ENCODE measurements around the gene NKX1-1.
"Not testable (repeated sequence)": the region's sequence is repeated elsewhere in the genome, so short reads cannot be mapped to it uniquely, and the experiment has no call there.

The NKX1-1 gene

DNA sequence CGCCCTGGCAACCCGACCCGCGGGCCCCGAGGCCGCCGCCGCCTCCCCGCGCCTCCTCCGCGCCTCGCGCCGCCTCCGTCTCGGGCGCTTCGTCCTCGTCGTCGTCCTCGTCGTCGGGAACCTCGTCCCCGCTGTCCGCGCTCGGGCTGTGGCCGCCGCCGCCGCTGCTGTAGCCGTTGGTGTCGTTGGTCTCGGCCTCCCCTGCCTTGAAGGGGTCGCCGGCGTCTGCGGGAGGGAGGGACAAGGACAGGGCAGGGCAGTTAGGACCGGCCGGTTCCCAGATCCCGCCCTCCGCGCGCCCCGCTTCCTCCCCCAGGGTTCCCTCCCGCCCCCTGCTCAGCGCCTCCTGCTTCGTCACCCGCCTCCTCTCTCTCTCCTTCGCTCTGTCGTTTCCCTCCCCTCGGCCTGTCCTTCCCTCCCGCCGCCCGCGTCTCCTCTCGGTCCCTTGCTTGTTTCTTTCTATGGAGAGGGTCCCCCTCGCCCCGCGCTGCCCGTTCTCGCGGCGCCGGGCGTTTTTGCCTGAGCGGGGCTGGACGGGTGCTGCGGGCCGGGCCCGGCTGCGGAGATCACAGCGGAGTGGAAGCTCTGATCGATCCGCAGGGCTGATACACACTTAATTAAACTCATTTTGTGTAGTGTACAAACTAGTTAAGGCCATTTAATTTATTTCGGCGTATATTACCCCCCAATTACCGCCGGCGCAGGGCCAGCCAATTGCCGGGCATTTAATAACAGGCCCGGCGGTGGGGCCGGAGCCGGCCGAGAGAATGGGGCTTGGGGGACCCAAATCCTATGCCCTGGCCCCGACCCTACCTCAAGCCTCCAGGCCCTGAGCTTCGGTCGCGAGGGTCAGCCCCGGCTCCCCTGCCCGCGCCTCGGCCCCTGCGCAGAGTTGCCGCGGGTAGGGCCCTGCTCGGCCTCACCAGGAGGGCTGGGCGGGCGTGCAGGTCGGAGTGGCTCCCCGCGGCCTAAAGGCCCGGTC is 2.4 kb downstream of the NKX1-1 start:
- DNase-seq = peak; percentile 57

DNA sequence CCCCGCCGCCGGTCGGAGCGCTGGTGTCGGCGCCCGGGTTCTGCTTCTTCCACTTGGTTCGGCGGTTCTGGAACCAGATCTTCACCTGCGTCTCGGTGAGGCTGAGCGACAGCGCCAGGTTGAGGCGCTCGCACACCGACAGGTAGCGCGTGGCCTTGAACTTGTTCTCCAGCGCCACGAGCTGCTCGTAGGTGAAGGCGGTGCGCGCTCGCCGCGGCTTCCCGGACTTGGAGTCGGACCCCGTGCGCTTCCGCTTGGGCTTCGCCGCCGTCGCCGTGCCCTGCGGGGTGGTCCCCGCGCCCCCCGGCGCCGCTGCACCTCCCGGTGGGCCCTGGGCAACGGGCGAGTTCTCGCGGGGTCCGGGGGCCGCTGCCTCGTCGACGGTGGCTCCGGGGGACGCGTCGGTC is 3.1 kb downstream of the NKX1-1 start:
- DNase-seq = peak; percentile 52

DNA sequence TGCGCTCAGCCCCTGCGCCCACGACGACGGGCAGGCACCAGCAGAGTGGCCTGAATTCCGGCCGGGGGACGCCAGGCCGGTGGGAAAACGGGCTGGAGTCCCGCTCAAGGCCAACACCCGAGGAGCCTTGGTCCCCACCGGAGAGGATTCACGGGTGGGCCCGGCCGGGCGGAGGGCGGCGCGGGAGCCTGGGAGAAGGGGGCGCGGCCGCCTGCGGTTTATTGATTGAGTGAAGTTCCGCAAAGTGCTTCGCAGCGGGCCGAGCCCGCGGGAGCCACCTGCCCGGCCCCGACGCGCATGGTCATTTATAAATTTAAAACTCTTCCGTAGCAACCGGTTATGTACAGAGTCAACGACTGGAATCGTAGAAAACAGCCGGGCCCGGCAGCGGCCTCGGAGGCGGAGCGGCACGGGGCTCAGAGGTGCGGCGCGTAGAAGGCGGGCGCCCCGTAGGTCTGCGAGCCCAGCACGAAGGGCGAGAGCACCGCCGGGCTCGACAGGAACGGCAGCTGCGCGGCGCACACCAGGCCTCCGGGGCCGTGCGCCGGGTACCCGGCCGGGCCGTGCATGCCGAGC is 3.6 kb downstream of the NKX1-1 start:
- DNase-seq = peak; percentile 53

DNA sequence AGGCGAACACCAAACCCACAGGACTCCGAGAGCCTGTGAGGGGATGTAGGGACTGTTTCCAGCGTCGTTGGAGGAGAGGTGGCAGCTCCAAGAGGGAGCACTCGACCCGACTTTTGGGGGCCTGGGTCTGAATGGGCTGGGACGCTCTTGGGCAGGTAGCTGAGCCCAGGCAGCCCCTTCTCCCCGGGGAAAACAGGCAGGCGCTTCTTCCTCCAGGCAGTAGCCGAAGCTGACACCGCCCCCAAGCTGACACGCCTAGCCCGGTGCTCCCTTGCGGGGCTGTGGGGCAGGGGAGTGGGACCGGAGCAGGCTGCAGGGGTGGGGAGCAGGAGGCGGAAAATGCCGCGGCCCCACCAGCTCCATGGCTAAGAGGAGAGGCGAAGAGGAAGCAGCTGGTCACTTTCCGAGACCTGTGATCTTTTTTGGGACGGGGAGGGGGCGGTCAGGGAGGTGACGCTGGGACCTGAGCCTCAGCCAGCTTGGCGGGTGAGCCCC is 4.2 kb downstream of the NKX1-1 start:
- DNase-seq = peak; percentile 48

DNA sequence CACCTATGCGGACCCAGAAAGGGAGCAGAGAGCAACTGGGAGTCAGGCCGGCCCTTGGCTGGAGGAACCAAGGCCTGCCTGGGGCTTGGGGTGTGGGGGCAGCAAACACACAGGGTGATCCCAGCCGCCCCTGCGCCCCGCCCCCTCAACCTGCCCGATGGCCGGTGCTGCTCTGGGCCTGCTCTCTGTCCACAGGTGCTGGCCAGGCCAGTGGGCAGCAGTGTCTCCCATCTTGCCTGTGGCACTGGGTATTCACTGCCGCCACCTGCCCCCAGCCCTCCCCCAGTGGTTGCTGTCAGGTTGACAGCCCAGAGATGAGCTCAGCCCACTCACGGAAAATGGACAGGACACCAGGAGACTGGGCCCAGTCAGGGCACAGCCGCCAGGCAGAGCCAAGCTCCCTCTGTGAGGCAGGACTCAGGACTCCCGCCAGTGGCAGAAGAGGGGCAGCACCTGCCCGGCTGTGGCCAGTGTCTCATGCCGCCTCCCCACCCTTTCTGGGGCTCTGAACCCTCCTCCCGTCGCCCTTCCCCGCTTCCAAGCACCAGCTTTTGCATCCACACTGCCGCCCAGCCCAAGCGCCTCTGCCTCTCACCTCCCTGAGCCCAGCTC is 4.7 kb downstream of the NKX1-1 start:
- peak; percentile 51 for DNase-seq

DNA sequence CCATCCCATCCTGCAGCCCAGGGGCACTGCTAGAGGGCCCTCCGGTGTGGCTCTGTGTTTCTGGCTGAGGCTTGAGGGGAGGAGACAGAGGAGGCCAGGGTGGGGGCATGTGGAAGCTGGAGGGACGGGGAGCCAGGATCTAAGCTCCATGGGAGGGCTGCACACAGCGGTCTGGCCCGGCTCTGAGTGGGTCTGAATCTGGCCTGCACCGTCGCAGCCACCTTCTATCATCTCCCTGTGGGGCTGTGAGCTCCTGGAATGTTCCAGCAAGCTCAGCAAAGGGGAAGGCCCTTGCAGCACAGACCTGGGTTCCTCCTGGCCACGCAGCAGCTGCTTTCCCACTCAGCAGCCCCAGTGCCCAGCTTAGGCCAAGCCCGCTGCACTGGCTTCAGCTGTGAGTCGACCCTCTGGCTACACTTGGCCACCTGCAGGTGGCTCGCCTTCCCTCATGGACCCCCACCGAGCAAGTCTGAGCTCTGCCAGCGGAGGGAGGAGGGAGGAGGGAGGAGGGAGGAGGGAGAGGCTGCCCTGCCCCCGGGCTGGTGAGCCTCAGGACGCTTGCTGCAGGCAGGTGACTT is 5.3 kb downstream of the NKX1-1 start:
- peak; percentile 45 for DNase-seq

DNA sequence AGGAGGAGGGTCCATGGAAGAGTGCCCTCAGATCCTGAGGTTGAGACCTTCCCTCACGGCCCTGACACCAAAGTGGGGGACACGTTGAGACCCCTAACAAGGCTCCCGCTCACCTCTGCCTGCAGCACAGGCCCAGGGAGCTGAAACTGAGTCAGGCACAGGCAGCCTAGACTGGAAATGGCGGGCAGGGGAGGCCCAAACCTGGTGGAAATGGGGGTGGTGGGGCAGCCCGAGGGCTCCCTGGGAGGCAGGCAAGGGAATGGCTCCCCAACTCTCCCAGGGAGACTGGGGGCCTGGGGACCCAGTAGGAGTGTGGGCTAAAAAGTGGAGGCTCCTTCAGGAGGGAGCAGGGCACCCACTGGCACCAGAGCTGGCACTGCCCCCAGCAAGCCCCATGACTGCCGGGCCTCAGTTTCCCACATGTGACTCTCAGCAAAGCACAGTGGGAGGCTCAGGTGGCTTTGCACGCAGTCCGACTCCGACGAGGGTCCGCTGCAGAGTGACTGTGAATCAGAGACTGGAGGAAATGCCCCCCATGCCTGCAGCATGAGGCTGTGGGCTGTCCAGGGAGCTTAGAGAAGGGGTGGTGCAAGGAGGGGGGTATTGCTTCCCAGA is 5.9 kb downstream of the NKX1-1 start:
- DNase-seq = peak; percentile 44

DNA sequence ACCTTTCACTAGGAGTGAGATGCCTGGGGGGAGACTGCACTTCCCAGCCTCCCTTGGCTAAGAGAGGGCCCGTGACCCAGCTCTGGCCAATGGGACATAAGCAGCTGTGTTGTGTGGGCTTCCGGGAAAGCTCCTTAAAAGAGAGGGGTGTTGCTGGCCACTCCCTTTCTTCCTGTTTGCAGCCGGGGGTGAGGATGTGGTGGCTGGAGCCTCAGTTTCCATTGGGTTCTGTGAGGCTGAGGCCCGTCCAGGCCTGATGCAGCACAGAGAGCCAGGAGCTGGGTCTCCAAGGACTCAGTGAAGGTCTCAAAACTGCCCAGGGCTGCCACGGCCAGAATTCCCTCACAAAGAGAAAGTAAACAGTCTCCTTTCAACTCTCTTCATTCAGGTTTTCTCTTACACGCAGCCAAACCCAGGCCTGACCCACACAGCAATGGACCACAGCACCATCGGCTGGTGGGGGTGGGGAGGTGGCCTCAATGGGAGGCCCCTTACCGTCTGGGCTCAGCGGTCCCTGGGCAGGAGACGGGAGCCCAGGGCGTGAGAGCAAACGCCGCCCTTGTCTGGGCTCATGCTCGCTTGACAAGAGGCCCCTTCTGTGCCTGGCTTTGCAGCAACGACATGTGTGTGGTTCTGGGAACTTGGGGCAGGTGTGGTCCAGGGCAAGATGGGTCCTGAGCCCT is 6.6 kb downstream of the NKX1-1 start:
- peak; percentile 25 for DNase-seq

DNA sequence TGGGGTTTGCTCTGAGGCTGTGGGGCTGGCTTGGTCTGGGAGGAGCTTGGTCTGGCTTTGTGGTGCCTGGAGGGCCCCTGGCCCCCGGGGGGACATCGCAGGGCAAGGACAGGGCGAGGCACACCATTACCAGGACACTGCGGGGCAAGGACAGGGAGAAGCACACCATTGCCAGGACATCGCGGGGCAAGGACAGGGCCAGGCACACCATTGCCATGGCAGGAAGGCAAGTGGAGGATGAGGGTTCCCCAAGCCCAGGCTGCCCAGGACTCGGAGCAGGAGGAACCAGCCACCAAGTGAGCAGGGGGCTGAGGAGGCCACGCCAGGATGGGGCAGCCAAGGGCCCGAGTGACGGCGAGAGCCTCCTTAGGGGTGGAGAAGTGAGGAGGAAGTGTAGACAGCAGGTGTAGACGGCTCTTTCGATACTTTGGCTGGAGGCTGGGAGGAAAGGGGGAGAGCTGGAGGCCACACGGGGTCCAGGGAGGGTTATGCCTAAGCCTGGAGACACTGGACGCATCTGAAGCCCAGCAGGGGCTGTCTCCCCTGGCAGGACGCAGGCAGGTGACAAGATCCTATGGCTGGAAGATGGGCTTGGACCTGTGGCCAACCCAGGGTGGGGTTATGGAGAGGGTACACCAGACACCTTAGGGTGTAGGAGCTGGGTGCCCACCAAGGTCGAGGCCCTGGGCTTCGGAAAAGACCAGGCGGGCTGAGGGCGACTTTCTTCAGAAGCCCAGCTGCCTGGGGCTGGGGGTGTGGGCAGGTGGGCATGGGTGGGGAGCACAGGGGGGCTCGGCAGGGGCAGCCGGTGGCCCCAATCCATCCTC is 7.3 kb downstream of the NKX1-1 start:
- no peak for DNase-seq

DNA sequence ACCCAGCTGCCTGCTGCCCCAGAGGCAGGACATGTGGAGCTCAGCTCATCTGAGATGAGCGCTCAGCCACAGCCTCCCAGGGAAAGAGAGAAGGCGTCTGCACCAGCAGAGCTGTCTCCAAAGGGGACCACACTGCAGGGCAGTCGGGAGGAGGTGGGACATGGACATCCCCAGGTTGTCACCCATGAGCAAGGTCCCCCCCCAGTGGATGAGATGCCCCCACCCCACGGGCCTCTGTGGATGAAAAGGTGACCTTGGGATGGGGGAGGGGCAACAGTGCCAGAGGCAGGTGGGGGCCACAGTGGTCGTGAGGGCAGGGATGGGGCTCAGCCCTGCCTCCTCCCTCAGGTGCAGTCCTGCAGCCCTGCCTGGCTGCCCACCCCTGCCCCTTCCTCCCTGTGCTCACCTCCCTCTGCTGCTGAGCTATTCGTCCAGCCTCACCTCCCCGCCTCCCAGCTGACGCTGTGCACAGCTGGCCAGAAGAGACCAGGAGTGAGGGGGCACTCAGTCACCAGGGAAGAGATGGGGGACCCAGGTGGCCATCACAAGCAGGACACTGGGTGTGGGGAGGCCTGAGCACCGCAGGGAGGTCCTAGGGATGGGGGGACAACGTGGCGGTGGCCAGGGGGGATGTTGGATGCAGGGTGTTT is 9.3 kb downstream of the NKX1-1 start:
- no peak for DNase-seq

DNA sequence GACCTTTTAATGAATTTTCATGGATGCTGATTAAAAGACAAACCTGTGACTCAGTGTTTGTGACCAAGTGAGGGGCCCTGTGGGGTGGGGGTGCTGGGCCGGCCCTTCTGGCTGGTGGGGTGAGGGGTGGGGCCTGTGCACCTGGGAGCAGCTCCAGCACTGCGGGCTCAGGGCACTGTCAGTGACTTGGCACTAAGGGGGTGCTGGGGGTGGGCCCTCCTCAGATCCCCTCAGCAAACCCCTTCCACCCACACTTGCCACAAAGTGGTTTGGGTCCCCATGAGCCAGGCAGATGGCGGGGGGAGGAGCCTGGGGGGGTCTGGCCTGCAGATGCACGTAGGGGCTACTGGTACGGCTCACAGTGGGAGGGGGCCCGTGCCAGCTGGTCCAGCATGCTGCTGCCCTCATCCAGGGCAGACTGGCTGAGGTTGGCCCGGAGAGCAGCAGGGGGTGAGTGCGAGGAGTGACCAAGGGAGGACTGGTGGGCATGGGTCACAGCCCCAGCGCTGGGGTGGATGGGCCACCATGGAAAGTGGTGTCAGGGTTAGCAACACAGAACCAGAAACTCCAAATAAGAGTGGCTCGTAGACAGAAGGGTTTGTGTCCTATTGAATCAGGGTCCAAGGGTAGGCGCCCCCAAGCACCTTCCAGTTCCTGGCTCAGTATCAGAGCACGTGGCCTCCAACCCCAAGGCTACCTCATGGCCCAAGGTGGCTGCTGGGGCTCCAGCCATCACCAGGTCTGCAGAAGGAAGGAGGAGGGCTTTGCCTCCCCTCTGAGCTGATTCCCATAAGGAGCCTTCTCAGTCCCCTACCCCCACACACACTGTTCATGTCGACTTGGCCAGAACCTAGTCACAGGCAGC is 10.1 kb downstream of the NKX1-1 start:
- DNase-seq = no peak

DNA sequence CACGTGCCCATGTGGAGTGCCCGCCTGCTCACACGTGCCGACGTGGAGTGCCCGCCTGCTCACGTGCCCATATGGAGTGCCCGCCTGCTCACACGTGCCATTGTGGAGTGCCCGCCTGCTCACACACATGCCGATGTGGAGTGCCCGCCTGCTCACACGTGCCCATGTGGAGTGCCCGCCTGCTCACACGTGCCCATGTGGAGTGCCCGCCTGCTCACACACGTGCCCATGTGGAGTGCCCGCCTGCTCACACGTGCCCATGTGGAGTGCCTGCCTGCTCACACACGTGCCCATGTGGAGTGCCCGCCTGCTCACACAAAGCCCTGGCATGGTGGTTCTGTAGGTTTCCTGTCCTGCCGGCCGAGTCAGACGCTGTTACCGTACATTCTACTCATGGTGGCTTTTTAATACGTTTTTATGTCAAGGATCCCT is 10.8 kb downstream of the NKX1-1 start:
- not testable (repeated sequence) for DNase-seq

DNA sequence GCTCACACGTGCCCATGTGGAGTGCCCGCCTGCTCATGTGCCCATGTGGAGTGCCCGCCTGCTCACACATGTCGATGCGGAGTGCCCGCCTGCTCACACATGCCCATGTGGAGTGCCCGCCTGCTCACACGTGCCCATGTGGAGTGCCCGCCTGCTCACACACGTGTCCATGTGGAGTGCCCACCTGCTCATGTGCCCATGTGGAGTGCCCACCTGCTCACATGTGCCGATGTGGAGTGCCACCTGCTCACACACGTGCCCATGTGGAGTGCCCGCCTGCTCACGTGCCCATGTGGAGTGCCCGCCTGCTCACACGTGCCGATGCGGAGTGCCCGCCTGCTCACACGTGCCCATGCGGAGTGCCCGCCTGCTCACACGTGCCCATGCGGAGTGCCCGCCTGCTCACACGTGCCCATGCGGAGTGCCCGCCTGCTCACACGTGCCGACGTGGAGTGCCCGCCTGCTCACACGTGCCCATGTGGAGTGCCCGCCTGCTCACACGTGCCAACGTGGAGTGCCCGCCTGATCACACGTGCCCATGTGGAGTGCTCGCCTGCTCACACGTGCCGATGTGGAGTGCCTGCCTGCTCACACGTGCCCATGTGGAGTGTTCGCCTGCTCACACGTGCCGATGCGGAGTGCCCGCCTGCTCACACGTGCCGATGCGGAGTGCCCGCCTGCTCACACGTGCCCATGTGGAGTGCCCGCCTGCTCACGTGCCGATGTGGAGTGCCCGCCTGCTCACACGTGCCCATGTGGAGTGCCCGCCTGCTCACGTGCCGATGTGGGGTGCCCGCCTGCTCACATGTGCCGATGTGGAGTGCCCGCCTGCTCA is 11.5 kb downstream of the NKX1-1 start:
- not testable (repeated sequence) for DNase-seq

DNA sequence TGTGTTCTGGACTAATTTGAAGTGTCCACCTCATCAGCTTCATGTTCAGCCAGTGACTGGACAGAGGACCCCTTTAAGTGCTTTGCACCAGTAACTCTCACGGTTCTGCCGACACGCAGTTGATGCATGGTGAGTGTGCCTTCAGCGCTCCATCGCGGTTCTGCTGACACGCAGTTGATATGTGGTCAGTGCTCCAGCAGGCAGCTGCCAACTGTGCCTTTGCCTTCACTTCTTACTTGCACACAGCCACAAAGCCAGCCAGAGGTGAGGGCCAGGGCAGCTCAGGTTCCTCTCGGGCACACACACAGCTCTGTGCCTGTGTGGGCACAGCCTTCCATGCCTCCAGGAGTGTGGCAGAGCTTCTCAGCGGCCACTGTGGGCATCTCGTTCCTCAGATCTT is 12.4 kb downstream of the NKX1-1 start:
- no peak for DNase-seq

DNA sequence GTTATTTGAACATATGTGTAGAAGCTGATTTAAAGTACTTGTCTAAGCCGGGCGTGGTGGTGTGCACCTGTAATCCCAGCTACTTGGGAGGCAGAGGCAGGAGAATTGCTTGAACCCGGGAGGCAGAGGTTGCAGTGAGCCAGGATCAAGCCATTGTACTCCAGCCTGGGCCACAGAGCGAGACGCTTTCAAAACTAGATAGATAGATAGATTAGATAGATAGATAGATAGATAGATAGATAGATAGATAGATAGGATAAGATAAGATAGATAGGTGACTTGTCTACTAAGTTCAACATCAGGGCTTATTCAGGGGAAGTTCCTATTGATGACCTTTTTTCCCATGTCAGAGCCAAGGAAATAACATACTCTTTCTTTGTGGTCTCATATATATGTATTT is 12.9 kb downstream of the NKX1-1 start:
- not testable (repeated sequence) for DNase-seq

DNA sequence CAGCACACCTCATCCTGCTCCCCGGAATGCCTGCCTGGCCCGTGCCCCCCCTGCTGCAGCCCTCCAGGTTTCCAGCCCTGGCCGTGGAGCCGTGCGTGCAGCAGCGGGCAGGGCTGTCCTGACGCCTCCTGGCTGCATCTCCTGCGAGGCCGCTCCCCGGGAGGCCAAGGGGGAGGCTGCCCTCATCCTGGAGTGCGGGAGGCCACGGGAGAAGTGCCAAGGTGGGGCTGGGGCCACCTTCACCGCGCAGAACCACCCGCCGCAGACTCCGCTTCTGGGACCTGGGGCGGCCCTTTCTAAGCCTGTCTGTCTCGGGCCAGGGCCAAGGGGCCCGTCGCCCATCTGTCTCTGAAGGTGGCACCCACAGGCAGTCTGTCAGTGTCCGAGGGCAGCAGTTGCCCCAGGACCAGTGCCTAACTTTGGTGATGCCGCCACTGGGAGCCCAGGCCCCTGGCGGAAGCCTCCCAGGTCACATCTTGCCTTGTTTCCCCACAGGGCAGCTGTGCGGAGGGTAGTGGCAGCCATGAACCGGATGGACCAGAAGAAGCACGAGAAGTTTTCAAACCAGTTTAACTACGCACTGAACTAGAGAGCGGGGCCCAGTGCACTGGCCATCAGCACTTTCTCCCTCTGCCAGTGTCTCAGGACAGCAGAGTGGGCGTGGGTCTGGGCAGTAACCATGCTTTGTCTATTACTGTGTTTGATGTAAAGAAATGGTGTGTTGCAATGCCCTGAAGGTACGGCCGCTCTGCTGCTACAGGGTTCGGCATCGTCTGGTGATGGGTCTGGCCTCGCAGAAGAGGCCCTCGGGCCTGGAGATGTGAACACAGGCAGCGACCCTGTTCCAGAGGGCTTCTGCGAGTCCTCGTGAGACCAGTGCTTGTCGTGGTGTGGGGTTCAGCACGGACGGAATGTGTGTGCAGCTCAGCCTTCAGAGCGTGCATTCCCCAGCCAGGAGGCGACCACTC is 20.6 kb downstream of the NKX1-1 start:
- no peak for DNase-seq

DNA sequence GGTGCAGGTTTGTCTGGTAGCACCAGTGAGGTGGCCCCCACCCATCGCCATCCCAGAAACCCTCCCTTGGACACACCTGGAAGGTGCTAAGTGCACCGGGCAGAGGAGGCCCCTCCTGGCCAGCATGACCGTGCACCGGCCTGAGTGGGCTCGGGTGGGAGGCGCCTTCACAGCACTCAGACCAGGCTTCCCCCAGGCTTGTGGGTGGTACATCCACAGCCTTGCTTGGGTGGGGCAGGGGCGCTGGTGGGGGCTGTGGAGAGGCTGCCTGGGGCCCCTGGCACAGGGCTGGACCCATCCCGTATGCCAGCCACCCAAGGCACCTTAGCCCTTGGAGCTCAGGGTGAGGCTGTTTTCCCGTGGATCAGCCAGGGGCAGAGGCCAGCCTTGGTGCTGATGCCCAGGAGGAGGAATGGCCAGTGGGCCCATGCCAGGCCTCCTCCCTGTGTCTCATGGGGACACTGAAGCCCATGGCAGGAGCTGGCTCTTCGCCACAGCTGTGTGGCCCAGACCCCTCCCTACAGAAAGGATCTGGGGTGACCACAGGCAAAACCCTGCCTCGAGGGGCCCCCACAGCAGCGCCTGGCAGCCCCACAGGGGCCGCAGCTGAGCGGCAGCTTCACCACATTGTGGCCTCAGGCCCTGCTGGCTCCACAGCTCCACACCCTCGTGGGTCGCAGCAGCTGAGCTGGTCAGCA is 21.4 kb downstream of the NKX1-1 start:
- DNase-seq = no peak

All from activated CD8-positive, alpha-beta memory T cell treated with anti-CD3 and anti-CD28 coated beads, Interleukin-2, amount 50 U/mL, for 48 hours (primary cell).